GM18861 (cell line): ENCODE results near the gene FAM98C.
"Not testable (repeated sequence)": the region's sequence is repeated elsewhere in the genome, so short reads cannot be mapped to it uniquely, and the experiment has no call there.

Source experiments
- ATAC-seq: cut with Tn5 transposase; IDR thresholded peaks from one replicate; pipeline ENCODE4 v1.9.1; 2021; ENCODE audit not compliant: unreplicated experiment

FAM98C gene

GRCh38 chr19:38395381-38396114, 7.3 kb upstream of the FAM98C start:
- ATAC-seq: no peak

- no peak for ATAC-seq
Measured at GRCh38 chr19:38399081-38399480, 3.8 kb upstream of the FAM98C start.

- ATAC-seq: no peak
Measured at GRCh38 chr19:38399537-38399936, 3.4 kb upstream of the FAM98C start.

GRCh38 chr19:38400361-38400760, 2.5 kb upstream of the FAM98C start:
- ATAC-seq: no peak

- no peak for ATAC-seq
Measured at GRCh38 chr19:38401148-38401547, 1.7 kb upstream of the FAM98C start.

GRCh38 chr19:38402623-38402966, 298 bp upstream of the FAM98C start:
- no peak for ATAC-seq

- ATAC-seq: no peak
Measured at GRCh38 chr19:38404858-38405257, 2.0 kb downstream of the FAM98C start.

GRCh38 chr19:38405276-38405675, 2.4 kb downstream of the FAM98C start:
- ATAC-seq: no peak

GRCh38 chr19:38409631-38410133, 6.8 kb downstream of the FAM98C start:
- ATAC-seq: no peak

GRCh38 chr19:38410407-38410806, 7.5 kb downstream of the FAM98C start:
- not testable (repeated sequence) for ATAC-seq

- ATAC-seq: no peak
Measured at GRCh38 chr19:38411041-38411712, 8.3 kb downstream of the FAM98C start.

GRCh38 chr19:38411898-38412297, 9.0 kb downstream of the FAM98C start:
- ATAC-seq: not testable (repeated sequence)

GRCh38 chr19:38412491-38412890, 9.6 kb downstream of the FAM98C start:
- no peak for ATAC-seq

GRCh38 chr19:38412961-38413360, 10.1 kb downstream of the FAM98C start:
- no peak for ATAC-seq

GRCh38 chr19:38413416-38413815, 10.5 kb downstream of the FAM98C start:
- ATAC-seq: no peak

- ATAC-seq: no peak
Measured at GRCh38 chr19:38417146-38417543, 14.3 kb downstream of the FAM98C start.

- no peak for ATAC-seq
Measured at GRCh38 chr19:38417544-38418506, 14.9 kb downstream of the FAM98C start.

GRCh38 chr19:38420935-38421334, 18.0 kb downstream of the FAM98C start:
- no peak for ATAC-seq

- ATAC-seq: no peak
Measured at GRCh38 chr19:38421856-38422255, 19.0 kb downstream of the FAM98C start.

- no peak for ATAC-seq
Measured at GRCh38 chr19:38422438-38422837, 19.5 kb downstream of the FAM98C start.

GRCh38 chr19:38424272-38424671, 21.4 kb downstream of the FAM98C start:
- no peak for ATAC-seq
